RWPE2 (cell line): ENCODE data around the gene DCUN1D5.

Experiments
- ATAC-seq: fragments of 200-7000 bp; cut with Tn5 transposase; 3 replicates; pipeline ENCODE4 v1.9.1; 2021; ENCODE audit warnings: low read depth
- DNase-seq: peaks from one replicate; pipeline ENCODE4 v3.0.0-alpha.2; 2020; ENCODE audit warnings: low spot score
- H3K27ac ChIP-seq: fragments of 450-650 bp; 2 replicates; pipeline ENCODE4 v1.5.1; 2017; ENCODE audit warnings: mild to moderate bottlenecking; ENCODE audit not compliant: poor library complexity, severe bottlenecking
- H3K27me3 ChIP-seq: fragments of 250-450 bp; sonication (Bioruptor Pico); 2 replicates; pipeline ENCODE4 v1.5.1; 2021; ENCODE audit warnings: mild to moderate bottlenecking, moderate library complexity; ENCODE audit not compliant: insufficient read depth, poor library complexity, severe bottlenecking
- H3K36me3 ChIP-seq: fragments of 250-450 bp; sonication (Bioruptor Pico); 2 replicates; pipeline ENCODE4 v1.5.1; 2020; ENCODE audit warnings: low read depth, mild to moderate bottlenecking, moderate library complexity
- H3K4me1 ChIP-seq: fragments of 250-450 bp; sonication (Bioruptor Pico); 2 replicates; pipeline ENCODE4 v1.5.1; 2021; ENCODE audit warnings: mild to moderate bottlenecking, moderate library complexity; ENCODE audit not compliant: insufficient read depth, poor library complexity, severe bottlenecking
- H3K4me3 ChIP-seq: fragments of 250-450 bp; sonication (Bioruptor Pico); 2 replicates; pipeline ENCODE4 v1.5.1; 2021; ENCODE audit warnings: mild to moderate bottlenecking, moderate library complexity; ENCODE audit not compliant: severe bottlenecking
- H3K9me3 ChIP-seq: fragments of 250-450 bp; sonication (Bioruptor Pico); 2 replicates; pipeline ENCODE4 v1.5.1; 2021; ENCODE audit warnings: mild to moderate bottlenecking, moderate library complexity; ENCODE audit not compliant: severe bottlenecking
- TF ChIP-seq, protein P1 (sequence below): fragments of 450-650 bp; IDR thresholded peaks from one replicate; pipeline ENCODE4 v1.5.1; 2017; ENCODE audit warnings: mild to moderate bottlenecking, moderate library complexity; ENCODE audit not compliant: poor library complexity, severe bottlenecking

DCUN1D5 gene

DNA sequence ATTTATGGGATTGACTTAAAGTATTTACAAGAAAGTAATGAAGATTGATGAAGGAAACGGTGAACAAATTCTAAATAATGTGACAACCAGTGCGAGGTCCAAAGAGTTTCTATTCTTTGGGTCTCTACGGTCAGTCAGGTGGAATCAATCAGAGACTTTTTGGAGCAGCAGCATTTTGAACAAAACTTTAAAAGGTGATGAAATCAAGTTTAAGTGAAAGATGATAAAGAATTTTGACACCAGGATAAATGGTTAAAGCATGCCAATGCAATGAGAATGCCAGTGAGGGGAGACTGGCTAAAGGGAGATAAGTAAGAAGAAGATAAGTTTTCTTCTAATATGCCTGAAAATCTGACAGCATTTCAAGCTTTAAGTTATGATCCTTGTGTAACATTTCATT, 67.9 kb downstream of the DCUN1D5 start:
- Histone ChIP-seq H3K4me3 (no peak overlapping the region), H3K4me1 (no peaks in the 10 kb centered on the region), H3K9me3 (no peaks in the 10 kb centered on the region), H3K27me3 (no peaks in the 10 kb centered on the region), H3K27ac (no peak overlapping the region), H3K36me3 (no peaks in the 10 kb centered on the region)
- ATAC-seq (no peak), DNase-seq (no peak)
- TF ChIP-seq, protein P1, sequence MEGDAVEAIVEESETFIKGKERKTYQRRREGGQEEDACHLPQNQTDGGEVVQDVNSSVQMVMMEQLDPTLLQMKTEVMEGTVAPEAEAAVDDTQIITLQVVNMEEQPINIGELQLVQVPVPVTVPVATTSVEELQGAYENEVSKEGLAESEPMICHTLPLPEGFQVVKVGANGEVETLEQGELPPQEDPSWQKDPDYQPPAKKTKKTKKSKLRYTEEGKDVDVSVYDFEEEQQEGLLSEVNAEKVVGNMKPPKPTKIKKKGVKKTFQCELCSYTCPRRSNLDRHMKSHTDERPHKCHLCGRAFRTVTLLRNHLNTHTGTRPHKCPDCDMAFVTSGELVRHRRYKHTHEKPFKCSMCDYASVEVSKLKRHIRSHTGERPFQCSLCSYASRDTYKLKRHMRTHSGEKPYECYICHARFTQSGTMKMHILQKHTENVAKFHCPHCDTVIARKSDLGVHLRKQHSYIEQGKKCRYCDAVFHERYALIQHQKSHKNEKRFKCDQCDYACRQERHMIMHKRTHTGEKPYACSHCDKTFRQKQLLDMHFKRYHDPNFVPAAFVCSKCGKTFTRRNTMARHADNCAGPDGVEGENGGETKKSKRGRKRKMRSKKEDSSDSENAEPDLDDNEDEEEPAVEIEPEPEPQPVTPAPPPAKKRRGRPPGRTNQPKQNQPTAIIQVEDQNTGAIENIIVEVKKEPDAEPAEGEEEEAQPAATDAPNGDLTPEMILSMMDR: no peak

DNA sequence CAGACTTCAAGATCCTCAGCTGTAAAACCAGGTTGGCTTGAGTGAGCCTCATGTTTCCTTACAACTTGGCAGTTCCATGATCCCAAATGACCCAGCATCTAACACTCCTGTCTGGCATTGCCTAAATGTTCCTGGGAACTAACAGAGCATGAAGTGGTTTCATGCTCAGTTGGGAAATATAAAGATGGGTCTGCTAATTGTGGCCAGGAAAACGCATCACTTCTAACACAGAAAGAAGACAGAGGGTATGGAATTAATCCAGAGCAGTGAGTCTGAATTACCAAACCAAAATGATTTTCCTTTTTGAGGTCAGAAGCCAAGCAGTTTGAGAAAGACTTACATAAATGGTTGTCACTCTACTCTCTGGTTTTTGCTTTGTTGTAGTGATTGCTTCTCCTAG, 75.9 kb downstream of the DCUN1D5 start:
- DNase-seq: no peak
- TF ChIP-seq, protein P1: no peak

DNA sequence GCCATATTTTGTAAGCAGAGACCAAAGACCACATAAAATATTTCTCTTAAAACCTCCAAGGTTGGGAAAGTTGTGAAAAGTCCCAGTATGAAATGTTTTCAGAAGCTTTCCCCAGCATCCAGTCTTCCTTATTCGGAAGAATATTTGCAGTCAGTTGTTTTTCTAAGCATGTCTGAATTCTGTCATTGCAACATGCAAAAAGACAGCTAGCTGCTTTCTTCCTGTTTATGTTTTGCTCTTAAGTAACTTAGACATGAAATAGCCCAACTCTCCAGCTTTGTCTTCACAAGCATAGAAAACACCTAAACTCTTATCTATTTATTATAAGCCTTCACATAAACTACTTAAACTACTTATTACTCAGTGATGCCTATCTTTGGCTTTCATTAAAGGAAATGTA, 78.5 kb downstream of the DCUN1D5 start:
- H3K27ac ChIP-seq: no peak overlapping the region
- H3K4me3 ChIP-seq: no peak overlapping the region
- ATAC-seq (no peak), DNase-seq (no peak)
- no peaks in the 10 kb centered on the region for H3K9me3 ChIP-seq
- no peaks in the 10 kb centered on the region for H3K36me3 ChIP-seq
- no peaks in the 10 kb centered on the region for H3K27me3 ChIP-seq
- H3K4me1 ChIP-seq: no peaks in the 10 kb centered on the region
- TF ChIP-seq, protein P1: no peak

More for the DNA sequence above, 75.9 kb downstream of the DCUN1D5 start:
- ATAC-seq: no peak
- H3K27me3 ChIP-seq: no peaks in the 10 kb centered on the region
- H3K4me3 ChIP-seq: no peak overlapping the region
- no peak overlapping the region for H3K27ac ChIP-seq
- no peaks in the 10 kb centered on the region for H3K4me1 ChIP-seq
- no peaks in the 10 kb centered on the region for H3K36me3 ChIP-seq
- no peaks in the 10 kb centered on the region for H3K9me3 ChIP-seq
